H4 (cell line): Measurements from ENCODE around the gene IQCE. TPM values are rescaled to one million over a fixed set of nuclear protein-coding genes. Genes with fewer than 3 reads are reported as not detected.
"Not testable (repeated sequence)": the region's sequence is repeated elsewhere in the genome, so short reads cannot be mapped to it uniquely, and the experiment has no call there.

Experiments
- DNase-seq: peaks from one replicate; pipeline ENCODE4 v3.0.0-alpha.2; 2015; ENCODE audit warnings: low spot score
- total RNA-seq: library from RNA; depleted of rRNA; stranded (reverse); fragments of >200 nt; shearing (Covaris generic); gene quantifications from 2 replicates; pipeline ENCODE4 v1.2.3, GENCODE V29; 2014

Gene IQCE
- total RNA-seq, 1 experiment from 2014 or later, result 17.2 TPM

GRCh38 chr7:2601907-2602306 lies 43.1 kb downstream of the IQCE start:
- no peak for DNase-seq

GRCh38 chr7:2602406-2603043 lies 43.7 kb downstream of the IQCE start:
- DNase-seq, result no peak

- DNase-seq, result no peak
Measured at GRCh38 chr7:2603044-2603965, 44.5 kb downstream of the IQCE start.

- DNase-seq, result no peak
Measured at GRCh38 chr7:2604608-2605174, 45.9 kb downstream of the IQCE start.

- DNase-seq, result no peak
Measured at GRCh38 chr7:2605608-2606538, 47.1 kb downstream of the IQCE start.

GRCh38 chr7:2606539-2606936 lies 47.8 kb downstream of the IQCE start:
- no peak for DNase-seq

- DNase-seq, result no peak
Measured at GRCh38 chr7:2607122-2607922, 48.5 kb downstream of the IQCE start.

- DNase-seq, result no peak
Measured at GRCh38 chr7:2607923-2608904, 49.4 kb downstream of the IQCE start.

- DNase-seq, result no peak
Measured at GRCh38 chr7:2608921-2609411, 50.2 kb downstream of the IQCE start.

- DNase-seq, result not testable (repeated sequence)
Measured at GRCh38 chr7:2609646-2610045, 50.9 kb downstream of the IQCE start.

- DNase-seq, result no peak
Measured at GRCh38 chr7:2610466-2610865, 51.7 kb downstream of the IQCE start.

GRCh38 chr7:2610898-2611297 lies 52.1 kb downstream of the IQCE start:
- DNase-seq, result no peak

- DNase-seq, result no peak
Measured at GRCh38 chr7:2611401-2611800, 52.6 kb downstream of the IQCE start.

- DNase-seq, result no peak
Measured at GRCh38 chr7:2611922-2612321, 53.1 kb downstream of the IQCE start.

GRCh38 chr7:2612445-2613097 lies 53.8 kb downstream of the IQCE start:
- DNase-seq, result no peak

GRCh38 chr7:2613098-2613930 lies 54.5 kb downstream of the IQCE start:
- DNase-seq, result no peak

GRCh38 chr7:2613931-2614600 lies 55.3 kb downstream of the IQCE start:
- no peak for DNase-seq
